ENCODE measurements around the gene RIMBP2.
"Not testable (repeated sequence)": the region's sequence is repeated elsewhere in the genome, so short reads cannot be mapped to it uniquely, and the experiment has no call there.

RIMBP2 gene

DNA sequence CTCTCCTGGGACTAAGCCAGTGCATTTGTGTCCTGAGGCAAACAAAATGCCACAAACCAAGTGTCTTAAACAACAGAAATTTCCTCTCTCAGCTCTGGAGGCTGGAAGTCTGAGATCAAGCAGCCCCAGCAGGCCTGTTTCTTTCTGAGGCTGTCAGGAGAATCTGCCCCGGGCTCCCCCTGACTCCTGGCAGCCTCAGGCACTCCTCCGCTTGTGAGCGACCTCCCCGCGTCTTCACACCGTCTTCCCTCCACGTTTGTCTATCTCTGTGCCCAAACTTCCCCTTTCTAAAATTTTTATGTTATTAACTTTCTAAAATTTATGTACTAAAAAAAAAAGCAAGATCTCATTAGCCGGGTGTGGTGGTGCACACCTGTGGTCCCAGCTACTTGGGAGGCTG lies 59.7 kb downstream of the RIMBP2 start:
- DNase-seq (ENCODE audit: low read depth): no peak

- no peak for DNase-seq (ENCODE audit: low read depth)
These were observed 60.2 kb downstream of the RIMBP2 start for GRCh38 chr12:130655881-130656280.

DNA sequence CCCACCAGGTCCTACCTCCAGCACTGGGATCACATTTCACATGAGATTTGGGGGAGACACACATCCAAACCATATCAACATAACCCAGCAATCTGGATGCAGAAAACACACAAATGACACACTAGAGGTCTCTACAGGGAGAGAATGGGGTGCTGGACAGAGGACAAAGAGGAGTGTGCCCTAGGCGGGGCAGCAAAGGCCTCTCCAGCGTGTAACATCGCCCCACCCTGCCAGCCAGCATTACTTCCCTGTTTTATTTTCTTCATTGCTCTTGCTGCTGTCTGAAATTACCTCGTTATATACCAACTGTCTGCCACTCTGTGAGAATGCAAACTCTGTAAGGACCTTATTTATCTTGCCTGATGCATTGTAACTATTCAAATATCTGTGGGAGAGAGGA lies 61.1 kb downstream of the RIMBP2 start:
- DNase-seq (ENCODE audit: low read depth): no peak

DNA sequence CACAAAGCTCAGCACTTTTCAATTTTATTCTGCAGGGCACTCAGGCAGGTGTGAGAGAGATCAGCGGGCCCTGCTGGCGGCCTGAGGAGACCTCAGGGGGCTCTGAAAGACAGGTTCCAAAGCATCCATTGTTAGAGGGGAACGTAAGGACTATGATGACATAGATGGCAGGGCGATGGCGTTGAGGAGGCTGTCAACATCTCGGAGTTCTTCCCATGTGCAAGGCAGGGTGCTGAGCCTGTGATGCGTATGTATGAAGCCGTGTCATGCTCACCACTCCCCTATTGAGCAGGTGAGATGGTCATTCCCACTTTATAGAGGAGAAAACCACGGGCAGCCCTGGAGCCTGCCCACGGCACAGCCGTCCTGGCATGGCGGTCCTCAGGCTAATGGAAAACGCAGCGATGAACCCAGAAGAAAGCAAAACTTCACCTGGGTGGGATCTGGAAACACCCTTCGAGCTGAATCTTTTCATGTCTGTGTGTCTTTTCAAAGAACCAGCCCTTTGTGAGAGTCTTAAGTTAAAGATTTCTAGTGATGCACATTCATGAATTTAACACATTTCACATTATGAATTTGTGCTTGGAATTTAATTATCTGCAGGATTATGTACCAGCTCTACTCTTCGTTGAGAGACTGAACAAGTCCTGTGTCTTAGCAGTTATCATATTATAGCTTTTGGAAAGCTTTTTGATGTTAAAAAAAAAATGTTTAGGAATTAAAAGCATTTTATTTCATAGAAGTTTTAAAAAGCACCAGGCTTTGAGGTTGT lies 64.7 kb downstream of the RIMBP2 start:
- DNase-seq (ENCODE audit: low read depth): no peak

DNA sequence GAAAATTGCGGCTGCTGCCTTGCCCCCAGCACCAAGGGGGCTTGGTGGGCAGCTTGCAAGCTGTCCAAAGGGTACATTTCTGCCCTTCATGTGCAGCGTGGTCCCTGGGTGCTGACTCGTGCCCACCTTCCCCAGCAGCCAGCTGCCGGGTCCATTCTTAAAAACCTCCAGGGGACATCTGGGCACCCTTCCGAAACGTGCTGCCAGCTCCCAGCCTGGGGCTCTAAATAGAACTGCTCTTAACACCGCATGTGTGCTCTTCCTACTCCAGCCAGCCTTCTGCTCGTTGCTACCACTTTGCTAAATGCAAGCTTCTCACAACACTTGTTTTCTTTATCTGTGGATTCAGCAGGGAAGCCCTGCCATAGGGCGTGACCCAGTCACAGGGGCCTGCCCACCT lies 66.0 kb downstream of the RIMBP2 start:
- no peak for DNase-seq (ENCODE audit: low read depth)

DNA sequence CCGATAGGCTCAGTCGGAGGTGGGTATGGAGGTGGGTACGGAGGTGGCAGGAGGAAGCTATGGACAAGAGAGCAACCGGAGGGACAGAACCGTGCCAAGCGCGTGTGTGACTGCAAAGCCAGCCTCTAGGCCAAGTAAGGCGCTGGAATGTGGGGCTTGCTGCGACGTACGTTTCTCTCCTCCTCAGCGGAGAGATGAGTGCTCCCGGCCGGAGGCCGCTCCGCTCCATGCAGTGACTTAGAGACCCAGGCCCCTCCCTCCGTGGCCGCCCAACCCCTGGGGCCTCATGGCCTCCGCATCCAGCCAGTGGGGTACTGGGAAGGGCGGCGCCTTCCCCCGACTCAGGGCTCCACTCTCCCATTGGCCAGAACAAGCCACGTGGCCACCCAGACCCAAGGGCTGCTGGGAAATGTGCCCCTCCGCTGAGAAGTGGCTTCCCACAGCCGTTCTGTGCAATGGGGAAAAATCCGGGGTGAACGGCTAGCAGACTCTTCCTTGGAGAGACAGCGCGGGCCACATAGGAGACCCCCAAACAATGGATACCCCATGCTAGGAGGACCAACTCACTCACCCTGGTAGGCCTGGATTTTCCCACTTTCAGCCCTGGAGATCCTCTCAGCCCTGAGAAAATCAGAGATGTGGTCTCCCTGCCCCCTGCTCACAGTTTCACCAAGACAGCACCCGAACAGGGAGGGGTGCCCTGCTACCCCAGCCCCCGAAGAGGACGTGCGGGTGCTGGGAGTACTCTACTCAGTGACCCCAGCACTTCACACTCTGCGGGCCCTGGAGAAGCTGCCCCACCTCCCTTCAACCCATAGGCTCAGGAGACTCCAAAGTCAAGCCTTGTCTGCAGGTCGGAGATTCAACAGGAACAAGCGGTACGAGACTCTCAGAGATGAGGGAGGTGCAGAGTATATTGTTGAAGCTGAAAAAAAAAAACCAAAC lies 66.7 kb downstream of the RIMBP2 start:
- DNase-seq (ENCODE audit: low read depth): no peak

- DNase-seq (ENCODE audit: low read depth): no peak
These were observed 68.3 kb downstream of the RIMBP2 start for GRCh38 chr12:130647814-130648213.

- no peak for DNase-seq (ENCODE audit: low read depth)
These were observed 69.3 kb downstream of the RIMBP2 start for GRCh38 chr12:130646716-130647370.

DNA sequence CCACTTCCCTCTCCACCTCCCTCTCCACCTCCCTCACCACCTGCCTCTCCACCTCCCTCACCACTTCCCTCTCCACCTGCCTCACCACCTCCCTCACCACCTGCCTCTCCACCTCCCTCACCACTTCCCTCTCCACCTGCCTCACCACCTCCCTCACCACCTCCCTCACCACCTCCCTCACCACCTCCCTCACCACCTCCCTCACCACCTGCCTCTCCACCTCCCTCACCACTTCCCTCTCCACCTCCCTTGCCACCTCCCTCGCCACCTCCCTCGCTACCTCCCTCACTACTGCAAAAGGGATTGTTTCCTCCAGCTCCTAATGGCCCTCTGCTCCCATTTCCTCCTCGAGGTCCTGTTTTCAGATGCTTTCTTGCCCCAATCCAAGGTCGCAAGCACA lies 69.9 kb downstream of the RIMBP2 start:
- not testable (repeated sequence) for DNase-seq (ENCODE audit: low read depth)

DNA sequence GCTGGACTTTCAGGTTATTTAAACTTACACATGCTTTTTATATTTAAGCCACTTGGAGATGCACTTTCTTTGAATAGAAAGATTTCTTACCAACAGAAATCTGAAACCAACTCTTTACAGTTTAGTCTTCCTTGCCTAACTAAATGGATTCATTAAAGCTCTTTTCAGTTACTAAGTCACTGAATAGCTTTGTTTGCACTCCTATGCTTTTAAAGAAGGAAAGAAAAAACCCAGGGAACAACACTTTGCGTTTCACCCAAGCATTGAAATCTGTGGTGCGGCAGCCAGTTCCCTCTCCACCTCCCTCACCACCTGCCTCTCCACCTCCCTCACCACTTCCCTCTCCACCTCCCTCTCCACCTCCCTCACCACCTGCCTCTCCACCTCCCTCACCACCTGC lies 70.3 kb downstream of the RIMBP2 start:
- DNase-seq (ENCODE audit: low read depth): no peak

- DNase-seq (ENCODE audit: low read depth): no peak
These were observed 71.5 kb downstream of the RIMBP2 start for GRCh38 chr12:130644566-130644965.

DNA sequence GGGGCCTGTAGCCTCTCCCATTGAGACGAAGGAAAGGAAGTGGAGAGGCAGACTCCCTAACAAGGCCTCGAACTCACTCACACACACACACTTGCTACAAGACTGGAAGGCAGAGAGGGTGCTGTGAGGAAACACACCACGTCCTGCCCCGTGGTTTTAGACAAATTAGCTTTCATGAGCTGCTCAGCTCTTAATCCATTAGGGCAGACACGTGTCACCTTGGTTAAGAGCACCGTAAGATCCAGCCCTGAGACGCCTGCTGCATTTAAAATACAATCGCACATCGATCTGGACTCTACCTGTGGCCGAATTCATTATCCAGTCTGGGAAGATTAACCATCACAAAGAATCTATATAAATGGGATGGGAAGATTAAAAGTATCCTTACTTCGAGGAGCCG lies 72.0 kb downstream of the RIMBP2 start:
- no peak for DNase-seq (ENCODE audit: low read depth)

- no peak for DNase-seq (ENCODE audit: low read depth)
These were observed 73.2 kb downstream of the RIMBP2 start for GRCh38 chr12:130642856-130643255.

DNA sequence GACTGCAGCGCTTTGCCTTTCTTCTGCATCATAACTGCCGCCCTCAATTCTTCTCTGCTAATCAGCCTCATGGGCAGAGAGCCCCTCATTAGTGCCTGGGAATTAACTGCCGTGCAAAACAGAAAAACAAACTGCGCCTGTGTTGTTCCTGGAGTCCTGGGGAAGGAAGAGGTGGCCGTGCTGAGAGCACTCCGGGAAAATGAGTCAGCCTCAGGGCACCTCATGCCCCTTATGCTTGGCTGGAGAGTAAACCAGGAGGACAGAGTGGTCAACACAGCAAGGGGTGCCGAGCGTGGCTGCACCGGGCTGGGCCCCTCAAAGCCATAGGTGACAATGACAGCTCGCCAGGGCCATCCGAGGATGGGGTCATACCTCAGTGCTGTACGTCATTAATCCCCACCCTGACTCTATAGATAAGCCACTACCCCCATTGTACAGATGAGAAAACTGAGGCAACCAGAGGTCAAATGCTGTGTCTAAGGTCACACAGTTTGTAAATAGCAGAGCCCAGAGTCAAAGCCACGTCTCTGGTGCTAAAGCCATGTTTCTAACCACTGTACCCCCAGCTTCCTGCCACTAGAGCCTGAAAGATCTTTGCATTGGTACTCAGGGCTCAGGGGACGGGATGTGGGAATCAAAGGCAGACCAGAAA lies 74.4 kb downstream of the RIMBP2 start:
- DNase-seq (ENCODE audit: low read depth): no peak

DNA sequence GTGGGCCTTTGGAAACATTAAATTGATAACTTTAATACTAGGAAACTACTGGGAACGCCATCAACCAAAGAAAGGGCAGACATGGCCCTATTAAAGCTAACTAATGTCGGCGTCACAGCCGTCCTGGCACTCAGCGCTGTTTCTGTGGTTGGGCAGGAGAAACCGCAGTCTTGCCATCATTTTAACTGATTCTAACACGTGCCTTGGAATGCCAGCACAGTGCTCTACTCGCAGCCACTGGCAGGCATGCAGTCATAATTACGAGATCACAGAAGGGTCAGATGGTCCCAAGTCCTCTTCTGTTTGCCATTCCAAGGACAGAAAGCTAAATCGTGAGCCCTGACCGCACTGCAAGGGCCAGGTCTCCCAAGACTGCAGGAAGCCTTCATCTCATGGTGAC lies 75.2 kb downstream of the RIMBP2 start:
- DNase-seq (ENCODE audit: low read depth): no peak

- no peak for DNase-seq (ENCODE audit: low read depth)
These were observed 75.6 kb downstream of the RIMBP2 start for GRCh38 chr12:130640496-130640895.

GRCh38 chr12:130639476-130640424 lies 76.3 kb downstream of the RIMBP2 start:
- DNase-seq (ENCODE audit: low read depth): no peak

GRCh38 chr12:130636370-130636769 lies 79.7 kb downstream of the RIMBP2 start:
- DNase-seq (ENCODE audit: low read depth): no peak

DNA sequence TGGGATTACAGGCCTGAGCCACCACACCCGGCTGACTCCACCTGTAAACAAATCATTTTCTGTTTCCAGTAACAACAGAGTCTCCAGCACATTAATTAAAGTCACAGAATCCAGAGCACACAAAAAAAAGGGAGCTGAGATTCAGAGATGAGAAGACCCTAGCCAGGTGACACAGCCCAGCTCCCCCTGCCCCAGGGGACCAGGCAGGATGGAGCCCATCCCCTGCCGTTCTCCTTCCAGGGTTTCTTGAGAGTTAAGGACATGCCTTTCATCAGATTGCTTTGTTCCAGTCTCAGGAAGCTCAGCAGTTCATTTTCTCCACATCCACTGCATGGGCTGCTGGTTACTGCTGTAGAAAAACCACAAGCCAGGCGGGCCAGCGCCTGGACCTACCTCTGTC lies 81.2 kb downstream of the RIMBP2 start:
- DNase-seq (ENCODE audit: low read depth): no peak

- no peak for DNase-seq (ENCODE audit: low read depth)
These were observed 82.3 kb downstream of the RIMBP2 start for GRCh38 chr12:130633771-130634170.

DNA sequence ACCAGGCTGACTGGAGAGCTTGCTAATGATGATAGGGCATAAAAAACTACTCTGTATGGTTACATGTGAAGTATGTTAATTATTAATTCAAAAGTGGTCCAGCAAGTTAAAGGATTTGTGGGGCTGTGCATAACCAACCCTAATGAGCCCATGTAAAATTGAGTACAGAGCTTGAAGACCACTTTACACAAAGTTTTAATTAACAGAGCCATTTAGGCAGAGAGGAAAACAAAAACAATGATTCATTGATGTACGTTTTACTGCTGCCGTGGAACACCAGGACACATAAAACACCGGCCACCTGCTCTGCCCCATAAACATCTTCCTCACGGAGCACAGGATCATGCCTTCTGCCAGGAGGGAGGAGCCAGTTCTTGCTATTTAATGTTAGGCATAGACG lies 83.5 kb downstream of the RIMBP2 start:
- DNase-seq (ENCODE audit: low read depth): no peak
